ENCODE measurements around the gene EPN2.

EPN2 gene

DNA sequence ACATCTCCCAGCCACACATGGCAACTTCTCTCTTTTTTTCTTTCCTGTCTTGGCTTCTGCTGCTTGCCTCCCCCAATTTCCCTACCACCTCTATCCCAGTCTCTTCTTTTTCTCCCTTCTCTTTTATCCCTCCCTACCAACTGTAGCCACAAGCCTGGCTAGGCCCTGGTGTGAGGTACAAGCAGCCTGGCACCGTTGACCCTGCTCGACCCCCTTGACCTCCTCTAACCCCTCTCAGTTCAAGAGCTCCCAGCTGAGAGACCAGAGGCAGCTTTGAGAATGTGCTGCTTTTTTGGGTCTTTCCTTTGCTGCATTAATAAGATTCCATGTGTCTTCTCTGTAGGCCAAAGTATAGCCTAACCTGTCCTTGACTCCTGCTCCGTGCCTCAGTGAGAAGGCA is 93.1 kb downstream of the EPN2 start:
- Mint-ChIP-seq H3K27me3 (peaks cover 3% of the 10 kb centered on the region), H3K36me3 (ENCODE audit: low read depth) (no peaks in the 10 kb centered on the region), H3K4me3 (no peak overlapping the region), H3K9me3 (peaks cover 9% of the 10 kb centered on the region), H3K27ac (no peak overlapping the region), H3K4me1 (ENCODE audit: low read depth) (peaks cover 6% of the 10 kb centered on the region)

GRCh38 chr17:19331134-19331533 is 94.0 kb downstream of the EPN2 start:
- no peaks in the 10 kb centered on the region for H3K36me3 Mint-ChIP-seq (ENCODE audit: low read depth)
- no peak overlapping the region for H3K4me3 Mint-ChIP-seq
- peaks cover 6% of the 10 kb centered on the region for H3K4me1 Mint-ChIP-seq (ENCODE audit: low read depth)
- no peak overlapping the region for H3K27ac Mint-ChIP-seq
- peaks cover under 1% of the 10 kb centered on the region for H3K9me3 Mint-ChIP-seq
- H3K27me3 Mint-ChIP-seq, result no peaks in the 10 kb centered on the region

DNA sequence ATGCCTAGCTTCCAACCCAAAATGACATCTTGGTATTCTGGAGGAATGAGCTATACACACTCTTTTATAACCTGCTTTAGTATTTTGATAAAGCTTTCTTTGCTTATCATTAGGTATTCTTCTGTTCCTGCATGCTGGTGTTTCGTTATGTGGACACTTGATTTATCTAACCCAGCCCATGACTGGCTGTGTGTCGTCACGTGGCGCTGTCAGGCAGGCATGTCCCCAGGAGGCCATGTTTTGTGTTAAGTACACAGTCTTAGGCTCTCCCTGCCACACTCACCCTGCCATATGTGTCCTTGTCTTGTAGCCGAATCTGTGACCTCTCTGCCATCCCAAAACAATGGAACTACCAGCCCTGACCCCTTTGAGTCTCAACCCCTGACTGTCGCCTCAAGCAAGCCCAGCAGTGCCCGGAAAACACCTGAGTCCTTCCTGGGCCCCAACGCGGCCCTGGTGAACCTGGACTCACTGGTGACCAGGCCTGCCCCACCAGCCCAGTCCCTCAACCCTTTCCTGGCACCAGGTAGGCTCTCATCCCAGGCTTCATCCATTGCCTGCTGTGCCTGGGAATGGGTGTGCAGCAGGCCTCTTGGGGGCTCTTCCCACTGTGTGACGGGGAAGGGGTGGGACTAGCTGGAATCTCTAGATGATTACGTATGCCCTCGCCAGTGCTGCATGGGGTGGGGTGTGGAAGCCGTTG is 94.5 kb downstream of the EPN2 start:
- H3K36me3 Mint-ChIP-seq (ENCODE audit: low read depth), result no peaks in the 10 kb centered on the region
- H3K27ac Mint-ChIP-seq, result no peak overlapping the region
- H3K9me3 Mint-ChIP-seq, result no peaks in the 10 kb centered on the region
- no peaks in the 10 kb centered on the region for H3K27me3 Mint-ChIP-seq
- no peak overlapping the region for H3K4me3 Mint-ChIP-seq
- H3K4me1 Mint-ChIP-seq (ENCODE audit: low read depth), result peaks cover 6% of the 10 kb centered on the region

GRCh38 chr17:19332371-19333131 is 95.4 kb downstream of the EPN2 start:
- H3K27ac Mint-ChIP-seq, result no peak overlapping the region
- H3K9me3 Mint-ChIP-seq, result no peaks in the 10 kb centered on the region
- H3K27me3 Mint-ChIP-seq, result peaks cover 4% of the 10 kb centered on the region
- H3K4me1 Mint-ChIP-seq (ENCODE audit: low read depth), result peaks cover 6% of the 10 kb centered on the region
- H3K4me3 Mint-ChIP-seq, result no peak overlapping the region
- H3K36me3 Mint-ChIP-seq (ENCODE audit: low read depth), result no peaks in the 10 kb centered on the region

- H3K4me3 Mint-ChIP-seq, result no peak overlapping the region
- H3K27me3 Mint-ChIP-seq, result peaks cover 4% of the 10 kb centered on the region
- H3K36me3 Mint-ChIP-seq (ENCODE audit: low read depth), result no peaks in the 10 kb centered on the region
- no peak overlapping the region for H3K27ac Mint-ChIP-seq
- H3K4me1 Mint-ChIP-seq (ENCODE audit: low read depth), result peaks cover 6% of the 10 kb centered on the region
- no peaks in the 10 kb centered on the region for H3K9me3 Mint-ChIP-seq
These were observed 95.9 kb downstream of the EPN2 start for GRCh38 chr17:19333132-19333440.

DNA sequence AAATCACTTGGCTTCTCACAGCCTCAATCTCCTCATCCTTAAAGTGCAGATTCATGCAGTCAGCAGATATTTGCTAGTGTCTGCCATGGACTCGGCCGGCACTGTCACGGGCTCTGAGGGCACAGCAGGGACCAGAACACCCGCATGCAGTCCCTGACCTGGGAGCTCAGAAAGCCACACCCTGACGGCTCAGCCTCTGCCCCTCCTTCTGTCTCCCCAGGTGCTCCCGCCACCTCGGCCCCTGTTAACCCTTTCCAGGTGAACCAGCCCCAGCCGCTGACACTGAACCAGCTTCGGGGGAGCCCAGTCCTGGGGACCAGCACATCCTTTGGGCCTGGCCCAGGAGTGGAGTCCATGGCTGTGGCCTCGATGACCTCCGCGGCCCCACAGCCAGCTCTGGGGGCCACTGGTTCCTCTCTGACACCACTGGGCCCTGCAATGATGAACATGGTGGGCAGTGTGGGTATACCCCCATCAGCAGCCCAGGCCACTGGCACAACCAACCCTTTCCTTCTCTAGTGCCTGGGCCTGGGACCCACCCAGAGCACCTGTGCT is 96.6 kb downstream of the EPN2 start:
- no peak overlapping the region for H3K27ac Mint-ChIP-seq
- H3K27me3 Mint-ChIP-seq, result peaks cover 5% of the 10 kb centered on the region
- no peaks in the 10 kb centered on the region for H3K9me3 Mint-ChIP-seq
- H3K4me3 Mint-ChIP-seq, result no peak overlapping the region
- H3K36me3 Mint-ChIP-seq (ENCODE audit: low read depth), result no peaks in the 10 kb centered on the region
- peaks cover 6% of the 10 kb centered on the region for H3K4me1 Mint-ChIP-seq (ENCODE audit: low read depth)

GRCh38 chr17:19334331-19334730 is 97.2 kb downstream of the EPN2 start:
- Mint-ChIP-seq H3K4me1 (ENCODE audit: low read depth) (peaks cover 6% of the 10 kb centered on the region), H3K4me3 (no peak overlapping the region), H3K9me3 (no peaks in the 10 kb centered on the region)

DNA sequence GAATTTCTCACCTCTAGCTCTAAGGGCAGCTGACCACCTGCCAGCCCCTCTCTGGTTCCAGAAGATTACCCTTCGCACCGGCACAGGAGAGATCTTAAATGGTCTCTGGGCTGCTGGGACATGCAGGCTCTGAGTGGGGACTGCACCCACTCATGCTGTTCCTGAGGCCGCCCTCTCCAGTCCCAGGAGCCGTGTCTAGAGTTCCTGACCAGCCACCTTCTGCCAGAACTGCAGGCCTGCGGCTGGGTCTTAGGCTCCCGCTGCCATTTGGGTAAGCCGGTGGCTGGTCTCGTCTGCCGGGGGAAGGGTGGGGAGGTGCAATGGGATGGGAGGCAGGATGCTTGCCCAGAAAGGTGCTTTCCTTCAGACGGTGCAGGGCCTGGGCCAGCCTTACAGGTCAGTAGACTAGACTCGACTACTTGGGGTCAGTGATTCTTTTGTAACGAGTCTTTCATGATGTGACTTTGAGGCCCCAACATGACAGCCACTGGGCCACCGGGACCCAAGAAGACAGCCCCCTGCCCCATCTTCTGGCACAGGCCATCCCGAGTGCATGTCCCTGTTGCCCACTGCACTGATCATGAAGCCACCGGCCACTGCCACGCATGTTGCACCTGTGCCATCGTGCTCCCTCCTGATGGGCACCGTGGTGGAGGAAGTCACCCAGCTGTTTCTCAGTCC is 98.9 kb downstream of the EPN2 start:
- H3K36me3 Mint-ChIP-seq (ENCODE audit: low read depth), result no peaks in the 10 kb centered on the region
- H3K27ac Mint-ChIP-seq, result no peak overlapping the region
- H3K4me3 Mint-ChIP-seq, result no peak overlapping the region
- H3K9me3 Mint-ChIP-seq, result no peaks in the 10 kb centered on the region
- peaks cover 6% of the 10 kb centered on the region for H3K4me1 Mint-ChIP-seq (ENCODE audit: low read depth)
- peaks cover 18% of the 10 kb centered on the region for H3K27me3 Mint-ChIP-seq

More at GRCh38 chr17:19334331-19334730, 97.2 kb downstream of the EPN2 start:
- Mint-ChIP-seq H3K36me3 (ENCODE audit: low read depth) (no peaks in the 10 kb centered on the region), H3K27ac (no peak overlapping the region), H3K27me3 (peaks cover 10% of the 10 kb centered on the region)

DNA sequence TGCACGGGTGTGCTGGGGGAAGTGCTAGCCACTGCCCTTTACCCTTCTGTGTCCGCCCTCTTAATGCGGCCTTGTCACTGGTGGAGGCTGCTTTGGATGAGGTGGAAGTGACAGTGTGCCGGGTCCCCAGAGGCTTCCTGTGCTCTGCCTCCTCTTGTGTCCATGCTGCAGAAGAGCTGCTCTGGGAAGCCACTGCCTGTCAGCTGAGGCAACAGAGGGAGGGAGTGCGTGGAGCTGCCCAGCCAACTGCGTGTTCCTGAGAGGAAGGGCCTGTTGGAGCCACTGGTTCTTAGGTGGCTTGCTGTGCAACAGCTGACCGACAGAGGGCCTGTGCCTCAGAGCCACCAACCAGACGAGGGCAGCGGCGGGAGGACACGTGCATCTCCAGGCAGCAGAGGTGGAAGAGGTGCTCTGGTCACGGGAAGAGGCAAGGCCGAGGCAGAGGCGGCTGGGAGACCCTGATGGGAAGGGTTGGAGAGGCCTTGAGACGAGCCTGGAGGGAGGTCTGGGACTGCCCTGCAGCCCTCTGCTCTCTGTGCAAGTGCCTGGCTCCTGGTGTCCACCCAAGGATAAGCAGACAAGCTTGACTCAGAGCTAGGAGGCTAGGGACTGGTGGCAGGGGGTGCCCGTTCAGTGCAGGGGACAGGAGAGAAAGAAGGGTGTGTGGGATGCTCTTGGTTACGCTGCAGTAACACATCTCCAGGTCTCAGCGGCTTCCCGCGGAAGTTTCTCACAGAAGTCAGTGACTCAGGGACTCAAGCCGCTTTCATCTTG is 100.0 kb downstream of the EPN2 start:
- H3K4me1 Mint-ChIP-seq (ENCODE audit: low read depth), result peaks cover 6% of the 10 kb centered on the region
- no peak overlapping the region for H3K27ac Mint-ChIP-seq
- H3K4me3 Mint-ChIP-seq, result no peak overlapping the region
- H3K9me3 Mint-ChIP-seq, result no peaks in the 10 kb centered on the region
- no peaks in the 10 kb centered on the region for H3K36me3 Mint-ChIP-seq (ENCODE audit: low read depth)
- H3K27me3 Mint-ChIP-seq, result peaks cover 24% of the 10 kb centered on the region

- no peaks in the 10 kb centered on the region for H3K36me3 Mint-ChIP-seq (ENCODE audit: low read depth)
- no peaks in the 10 kb centered on the region for H3K9me3 Mint-ChIP-seq
- H3K4me1 Mint-ChIP-seq (ENCODE audit: low read depth), result peaks cover 2% of the 10 kb centered on the region
- no peak overlapping the region for H3K27ac Mint-ChIP-seq
- H3K4me3 Mint-ChIP-seq, result no peak overlapping the region
- peaks cover 24% of the 10 kb centered on the region for H3K27me3 Mint-ChIP-seq
These were observed 100.5 kb downstream of the EPN2 start for GRCh38 chr17:19337712-19338023.

DNA sequence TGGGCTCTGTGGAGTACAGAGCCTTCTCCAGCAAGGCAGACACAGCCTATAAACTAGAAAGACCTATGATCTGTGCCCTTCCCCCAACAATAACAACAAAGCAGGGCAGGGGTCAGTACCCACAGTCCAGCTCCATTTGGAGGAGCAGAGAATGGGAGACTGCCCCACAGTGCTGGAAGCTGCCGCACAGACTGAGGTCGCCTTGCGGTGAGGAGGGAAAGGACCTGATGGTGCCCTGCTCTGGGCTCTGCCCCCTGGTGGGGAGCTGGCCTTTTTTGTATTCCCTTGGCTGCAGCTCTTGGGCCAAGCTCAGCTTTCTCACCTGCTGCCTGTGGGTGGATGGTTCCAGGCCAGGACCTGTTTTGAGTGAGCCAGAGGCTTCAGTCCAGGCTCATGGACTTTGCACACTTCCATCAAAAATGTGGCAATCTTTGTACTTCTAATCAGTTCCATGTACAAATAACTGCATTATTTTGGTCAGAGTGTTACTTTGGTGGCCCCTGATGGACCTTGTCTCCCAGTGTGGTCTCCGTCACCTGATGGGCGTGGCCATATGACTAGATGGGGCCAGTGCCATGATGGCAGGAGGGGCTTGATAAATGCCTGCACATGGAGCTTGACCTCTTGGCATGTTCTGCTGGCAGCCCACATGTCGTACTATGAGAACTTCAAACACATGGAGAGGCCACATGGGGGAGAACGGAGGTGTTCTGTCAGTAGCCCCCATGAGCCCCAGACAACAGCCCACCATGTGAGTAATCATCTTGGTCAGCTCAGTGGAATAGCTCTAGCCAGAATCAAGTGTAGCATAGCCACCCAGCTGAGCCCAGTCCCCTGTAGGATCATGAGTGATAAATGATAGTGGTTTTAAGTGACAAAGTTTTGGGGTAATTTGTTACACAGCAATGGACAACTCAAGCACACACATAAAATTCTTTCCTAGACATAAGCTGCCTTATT is 101.1 kb downstream of the EPN2 start:
- Mint-ChIP-seq H3K9me3 (no peaks in the 10 kb centered on the region), H3K27me3 (peaks cover 24% of the 10 kb centered on the region), H3K27ac (no peak overlapping the region), H3K4me1 (ENCODE audit: low read depth) (no peaks in the 10 kb centered on the region), H3K36me3 (ENCODE audit: low read depth) (no peaks in the 10 kb centered on the region), H3K4me3 (no peak overlapping the region)

DNA sequence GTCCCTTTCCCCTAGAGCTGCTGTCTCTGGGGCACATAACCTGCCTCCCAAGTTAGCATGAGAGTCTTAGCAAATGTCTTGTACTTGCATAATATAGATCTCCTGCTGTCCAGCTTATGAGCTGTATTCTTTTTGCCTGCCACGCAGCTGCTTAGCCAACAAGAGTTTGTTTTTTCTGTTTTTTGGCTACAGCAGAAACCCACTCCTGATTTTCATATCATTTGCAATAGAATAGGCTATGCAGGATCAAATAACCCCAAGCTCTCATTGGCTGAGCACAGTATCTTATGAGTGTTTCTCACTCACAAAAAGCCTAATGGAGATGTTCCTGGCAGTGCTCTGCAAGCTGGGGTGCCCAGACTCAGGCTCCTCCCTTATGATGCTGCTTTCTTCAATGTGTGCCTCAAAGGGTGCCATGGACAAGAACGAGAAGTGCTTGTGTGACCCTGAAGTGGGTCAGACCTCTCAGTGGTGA is 102.2 kb downstream of the EPN2 start:
- Mint-ChIP-seq H3K4me3 (no peak overlapping the region), H3K36me3 (ENCODE audit: low read depth) (no peaks in the 10 kb centered on the region)

GRCh38 chr17:19341211-19341631 is 104.1 kb downstream of the EPN2 start:
- no peaks in the 10 kb centered on the region for H3K4me1 Mint-ChIP-seq (ENCODE audit: low read depth)
- no peak overlapping the region for H3K4me3 Mint-ChIP-seq
- H3K36me3 Mint-ChIP-seq (ENCODE audit: low read depth), result no peaks in the 10 kb centered on the region
- peaks cover 24% of the 10 kb centered on the region for H3K27me3 Mint-ChIP-seq
- no peaks in the 10 kb centered on the region for H3K9me3 Mint-ChIP-seq
- H3K27ac Mint-ChIP-seq, result no peak overlapping the region

More for the DNA sequence above, 102.2 kb downstream of the EPN2 start:
- Mint-ChIP-seq H3K4me1 (ENCODE audit: low read depth) (no peaks in the 10 kb centered on the region), H3K9me3 (no peaks in the 10 kb centered on the region), H3K27ac (no peak overlapping the region), H3K27me3 (peaks cover 24% of the 10 kb centered on the region)
